T-helper 2 cell treated with Interferon-gamma antibody and Interleukin-4, amounts not matched to agents 5 μg/mL and 100 μg/mL, for 36 hours (primary cell): ENCODE measurements around the gene BTLA.
"Not testable (repeated sequence)": the region's sequence is repeated elsewhere in the genome, so short reads cannot be mapped to it uniquely, and the experiment has no call there.

Experiments
- DNase-seq: peaks from one replicate; pipeline ENCODE4 v3.0.0; 2021; ENCODE audit warnings: low spot score
- H3K27ac Mint-ChIP-seq: one replicate; pipeline ENCODE4 v1.8.0; 2021; ENCODE audit warnings: mild to moderate bottlenecking, mixed read lengths
- H3K27me3 Mint-ChIP-seq: one replicate; pipeline ENCODE4 v1.8.0; 2021; ENCODE audit warnings: low read depth, mixed read lengths
- H3K36me3 Mint-ChIP-seq: one replicate; pipeline ENCODE4 v1.8.0; 2021; ENCODE audit warnings: low read depth, mixed read lengths
- H3K4me1 Mint-ChIP-seq: one replicate; pipeline ENCODE4 v1.8.0; 2021; ENCODE audit warnings: low read depth, mixed read lengths
- H3K4me3 Mint-ChIP-seq: one replicate; pipeline ENCODE4 v1.8.0; 2022; ENCODE audit warnings: mild to moderate bottlenecking, moderate library complexity, mixed read lengths
- H3K9me3 Mint-ChIP-seq: one replicate; pipeline ENCODE4 v1.8.0; 2021; ENCODE audit warnings: mixed read lengths

The BTLA gene

DNA sequence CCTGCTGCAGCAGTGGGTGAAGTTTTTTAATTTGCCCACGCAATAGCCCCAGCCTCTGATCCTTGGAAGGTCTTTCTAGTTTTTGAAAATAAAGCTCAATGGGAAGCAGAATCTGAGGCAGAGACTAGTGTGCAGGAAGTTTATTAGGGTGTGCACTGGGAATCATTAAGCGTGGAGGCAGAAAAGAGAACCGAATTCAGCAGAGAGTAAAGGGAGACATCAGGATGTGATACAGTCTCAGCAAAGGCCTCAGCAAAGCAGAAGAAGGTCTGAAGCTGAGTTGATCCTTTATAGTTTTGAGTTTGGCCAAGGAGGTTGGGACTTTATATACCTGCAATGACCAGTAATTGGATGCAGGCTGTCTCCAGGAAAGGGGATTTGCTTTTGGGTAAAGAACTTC, 4.9 kb upstream of the BTLA start:
- Mint-ChIP-seq H3K4me1 (peaks cover 49% of the 10 kb centered on the region), H3K4me3 (no peak overlapping the region), H3K27ac (no peak overlapping the region), H3K27me3 (no peaks in the 10 kb centered on the region), H3K36me3 (peaks cover 3% of the 10 kb centered on the region), H3K9me3 (peaks cover 5% of the 10 kb centered on the region)
- no peak for DNase-seq

DNA sequence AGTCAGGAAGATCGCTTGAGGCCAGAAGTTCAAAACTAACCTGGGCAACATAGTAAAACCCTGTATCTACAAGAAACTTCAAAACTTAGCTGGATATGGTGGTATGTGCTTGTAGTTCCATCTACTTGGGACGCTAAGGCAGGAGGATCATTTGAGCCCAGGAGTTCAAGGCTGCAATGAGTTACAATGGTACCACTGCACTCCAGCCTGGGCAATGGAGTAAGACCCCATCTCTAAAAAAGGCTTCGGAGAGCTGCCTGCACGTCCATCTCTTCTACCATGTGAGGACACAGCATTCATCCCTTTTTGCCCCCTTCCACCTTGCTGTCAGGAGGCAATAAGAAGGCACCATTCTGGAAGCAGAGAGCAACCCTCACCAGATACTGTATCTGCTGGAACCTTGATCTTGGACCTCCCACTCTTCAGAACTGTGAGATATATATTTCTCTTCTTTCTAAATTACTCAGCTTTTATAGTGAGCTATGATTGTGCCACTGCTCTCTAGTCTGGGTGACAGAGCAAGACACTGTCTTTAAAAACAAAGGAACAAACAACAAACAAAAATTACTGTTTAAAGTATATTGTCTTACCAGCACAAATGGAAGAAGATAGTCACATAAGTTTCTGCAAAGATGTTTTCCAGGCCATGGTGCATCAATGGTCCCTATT, 4.2 kb upstream of the BTLA start:
- Mint-ChIP-seq H3K36me3 (peaks cover 3% of the 10 kb centered on the region), H3K27me3 (no peaks in the 10 kb centered on the region), H3K9me3 (peaks cover 5% of the 10 kb centered on the region), H3K4me3 (no peak overlapping the region), H3K27ac (no peak overlapping the region), H3K4me1 (peaks cover 49% of the 10 kb centered on the region)
- DNase-seq, result no peak

DNA sequence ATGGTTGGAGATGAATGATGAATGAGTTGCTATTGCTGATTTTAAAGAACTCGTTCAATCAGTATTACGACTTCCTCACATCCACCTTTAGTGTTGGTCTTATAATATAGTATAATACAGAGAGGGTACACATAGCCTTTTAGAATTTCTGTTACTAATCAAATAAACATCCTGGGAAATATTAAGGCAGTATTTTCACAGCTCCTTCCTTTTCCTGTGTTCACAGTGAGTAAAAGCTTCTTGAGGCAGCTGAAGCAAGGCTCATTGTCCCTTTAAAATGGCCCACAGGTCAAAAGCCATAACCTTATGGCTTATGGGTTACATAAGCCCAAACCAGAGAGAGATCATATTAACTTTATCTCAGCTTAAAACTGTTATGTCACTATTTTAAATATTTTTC, 1.3 kb upstream of the BTLA start:
- H3K4me1 Mint-ChIP-seq, result peaks cover 51% of the 10 kb centered on the region
- no peaks in the 10 kb centered on the region for H3K9me3 Mint-ChIP-seq
- H3K4me3 Mint-ChIP-seq, result no peak overlapping the region
- no peaks in the 10 kb centered on the region for H3K27me3 Mint-ChIP-seq
- no peak for DNase-seq
- peaks cover 11% of the 10 kb centered on the region for H3K36me3 Mint-ChIP-seq
- H3K27ac Mint-ChIP-seq, result no peak overlapping the region

DNA sequence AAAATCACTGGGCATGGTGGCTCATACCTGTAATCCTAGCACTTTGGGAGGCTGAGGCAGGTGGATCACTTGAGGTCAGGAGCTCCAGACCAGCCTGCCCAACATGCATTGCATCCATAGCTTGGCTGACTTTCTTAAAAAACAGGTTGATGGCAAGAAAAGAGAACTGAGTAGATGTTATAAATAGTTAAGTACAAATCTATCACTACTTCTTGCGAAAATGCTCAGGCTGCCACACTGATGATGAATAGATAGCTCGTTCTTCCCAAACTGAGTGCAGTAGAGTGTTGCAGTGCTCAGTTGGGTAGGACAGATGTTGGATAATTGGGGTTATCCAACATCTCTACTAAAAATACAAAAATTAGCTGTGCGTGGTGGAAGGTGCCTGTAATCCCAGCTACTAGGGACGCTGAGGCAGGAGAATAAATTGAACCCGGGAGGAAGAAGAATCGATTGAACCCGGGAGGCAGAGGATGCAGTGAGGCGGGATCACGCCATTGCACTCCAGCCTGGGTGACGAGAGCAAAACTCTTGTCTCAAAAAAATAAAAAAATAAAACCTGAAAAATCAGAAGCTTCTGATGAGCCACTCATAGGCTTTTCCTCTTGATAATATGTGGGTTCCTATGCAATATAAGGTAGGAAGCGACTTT, 1.2 kb downstream of the BTLA start:
- peaks cover 8% of the 10 kb centered on the region for H3K9me3 Mint-ChIP-seq
- peaks cover 27% of the 10 kb centered on the region for H3K36me3 Mint-ChIP-seq
- peak overlapping the region; percentile 84 for H3K27ac Mint-ChIP-seq
- DNase-seq, result no peak
- H3K4me3 Mint-ChIP-seq, result peak overlapping the region; percentile 92
- peaks cover 47% of the 10 kb centered on the region for H3K4me1 Mint-ChIP-seq
- no peaks in the 10 kb centered on the region for H3K27me3 Mint-ChIP-seq

DNA sequence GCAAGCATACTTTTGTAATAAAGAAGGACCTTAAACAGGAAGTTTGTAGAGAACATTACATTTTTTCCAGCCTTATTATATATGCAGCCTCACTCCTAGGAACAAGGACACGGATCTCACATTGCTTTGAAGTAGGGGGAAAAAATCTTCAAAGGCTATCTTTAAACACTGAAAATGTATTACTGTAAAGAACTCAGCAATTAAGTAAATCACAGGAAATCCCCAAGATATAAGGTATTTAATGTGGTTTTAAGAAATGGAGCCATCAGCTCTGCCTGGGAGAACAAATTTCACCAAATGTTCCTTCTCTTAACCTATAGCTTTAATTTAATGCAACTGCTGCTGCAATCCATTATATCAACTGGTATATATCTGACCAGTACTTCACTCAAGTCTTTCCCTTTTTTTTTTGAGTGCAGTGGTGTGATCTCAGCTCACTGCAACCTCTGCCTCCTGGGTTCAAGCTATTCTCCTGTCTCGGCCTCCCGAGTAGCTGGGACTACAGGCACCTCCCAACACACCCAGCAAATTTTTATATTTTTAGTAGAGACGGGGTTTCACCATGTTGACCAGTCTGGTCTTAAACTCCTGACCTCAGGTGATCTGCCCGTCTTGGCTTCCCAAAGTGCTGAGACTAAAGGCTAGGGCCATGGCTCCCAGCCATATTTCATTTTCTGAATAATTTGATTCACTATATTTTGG, 2.8 kb downstream of the BTLA start:
- no peak for DNase-seq
- Mint-ChIP-seq H3K27me3 (no peaks in the 10 kb centered on the region), H3K9me3 (peaks cover 8% of the 10 kb centered on the region), H3K27ac (peak overlapping the region; percentile 77), H3K4me3 (peak overlapping the region; percentile 83), H3K4me1 (peaks cover 58% of the 10 kb centered on the region), H3K36me3 (peaks cover 31% of the 10 kb centered on the region)

DNA sequence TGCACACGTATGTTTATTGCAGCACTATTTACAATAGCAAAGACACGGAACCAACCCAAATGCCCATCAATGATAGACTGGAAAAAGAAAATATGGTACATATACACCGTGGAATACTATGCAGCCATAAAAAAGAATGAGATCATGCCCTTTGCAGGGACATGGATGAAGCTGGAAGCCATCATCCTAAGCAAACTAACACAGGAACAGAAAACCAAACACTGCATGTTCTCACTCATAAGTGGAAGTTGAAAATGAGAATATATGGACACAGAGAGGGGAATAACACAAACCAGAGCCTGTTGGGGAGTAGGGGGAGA, 4.9 kb downstream of the BTLA start:
- H3K4me1 Mint-ChIP-seq, result peaks cover 61% of the 10 kb centered on the region
- H3K9me3 Mint-ChIP-seq, DNase-seq: not testable (repeated sequence)

DNA sequence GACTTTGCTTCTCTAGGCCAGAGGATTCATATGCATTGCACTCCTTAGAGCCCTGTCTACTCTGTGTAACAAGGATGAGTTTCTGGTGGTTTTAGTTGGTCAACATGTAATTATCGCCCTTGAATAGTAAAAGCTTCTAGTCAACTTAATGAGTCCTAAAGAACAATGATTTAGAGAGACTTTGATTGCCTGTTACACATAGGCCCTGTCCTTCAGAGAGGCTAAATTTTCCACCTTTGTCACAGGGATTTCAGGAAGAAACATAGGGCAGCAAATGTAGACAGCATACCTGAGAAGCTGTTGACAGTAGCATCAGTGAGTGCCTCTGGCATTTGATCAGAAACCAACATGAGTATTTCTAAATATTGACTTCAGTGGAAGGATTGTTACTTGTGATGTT, 7.1 kb downstream of the BTLA start:
- Mint-ChIP-seq H3K4me3 (peak overlapping the region; percentile 18), H3K4me1 (peaks cover 61% of the 10 kb centered on the region), H3K36me3 (peaks cover 37% of the 10 kb centered on the region), H3K27ac (peak overlapping the region; percentile 81), H3K27me3 (no peaks in the 10 kb centered on the region), H3K9me3 (peaks cover 8% of the 10 kb centered on the region)
- DNase-seq, result no peak

More for the DNA sequence above, 4.9 kb downstream of the BTLA start:
- Mint-ChIP-seq H3K36me3 (peaks cover 34% of the 10 kb centered on the region), H3K27ac (peak overlapping the region; percentile 12), H3K4me3 (peak overlapping the region; percentile 11)
- not testable (repeated sequence) for H3K27me3 Mint-ChIP-seq

DNA sequence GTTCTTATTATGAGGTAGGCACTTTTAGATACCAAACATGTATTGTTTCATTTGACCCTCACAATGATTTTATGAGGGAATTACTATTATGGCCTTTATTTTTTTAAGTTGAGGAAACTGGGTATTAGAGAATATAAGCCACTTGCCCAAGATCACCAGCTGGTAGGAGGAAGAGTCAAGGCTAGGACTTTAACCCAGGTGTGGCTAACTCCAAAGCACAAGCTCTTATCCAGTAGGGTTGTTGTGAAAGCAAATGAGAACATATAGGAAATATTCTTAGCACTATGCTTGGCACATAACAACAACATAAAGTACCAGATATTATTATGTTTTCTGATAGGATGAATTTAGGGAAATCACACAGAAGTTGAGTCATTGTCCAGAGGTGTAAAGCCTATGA, 7.9 kb downstream of the BTLA start:
- Mint-ChIP-seq H3K9me3 (peaks cover 8% of the 10 kb centered on the region), H3K36me3 (peaks cover 39% of the 10 kb centered on the region), H3K27me3 (no peaks in the 10 kb centered on the region), H3K27ac (peak overlapping the region; percentile 81), H3K4me1 (peaks cover 60% of the 10 kb centered on the region), H3K4me3 (peak overlapping the region; percentile 49)
- no peak for DNase-seq

DNA sequence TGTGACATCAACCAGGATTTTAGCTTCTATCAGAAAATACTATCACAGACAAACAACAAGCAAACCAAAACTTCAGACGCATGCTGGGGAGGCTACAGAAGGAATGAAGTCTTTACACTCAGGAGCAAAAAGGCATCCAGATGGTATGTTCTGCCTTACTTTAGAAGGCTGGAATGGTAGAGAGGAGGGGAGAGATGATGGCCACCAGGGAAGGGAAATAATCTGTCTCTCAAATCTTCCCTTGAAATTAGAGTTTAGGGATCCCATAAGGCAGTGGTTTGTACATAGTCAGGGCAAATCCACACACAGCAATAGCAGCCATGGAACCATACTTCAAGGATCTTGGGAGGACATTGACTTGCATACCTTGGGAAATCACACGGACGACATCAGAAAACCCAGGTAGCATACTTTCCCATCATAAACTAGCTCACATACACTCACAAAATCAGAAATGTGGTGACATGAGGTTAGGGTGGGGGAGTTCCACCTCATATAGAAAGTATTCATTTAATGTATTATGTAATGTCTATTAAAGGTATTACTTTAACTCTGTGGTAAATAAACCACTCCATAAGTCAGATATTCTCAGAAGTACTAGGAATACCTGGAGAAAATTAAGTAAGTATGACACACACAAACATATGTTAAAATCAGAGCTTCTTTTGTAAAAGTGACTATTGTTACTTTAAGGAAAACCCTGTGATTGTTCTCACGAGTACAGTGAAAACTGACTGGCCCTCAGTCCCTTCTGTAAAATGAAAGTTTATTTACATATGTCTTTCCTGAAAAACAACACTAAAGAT, 9.4 kb downstream of the BTLA start:
- peaks cover 8% of the 10 kb centered on the region for H3K9me3 Mint-ChIP-seq
- peak overlapping the region; percentile 73 for H3K27ac Mint-ChIP-seq
- no peaks in the 10 kb centered on the region for H3K27me3 Mint-ChIP-seq
- peaks cover 31% of the 10 kb centered on the region for H3K36me3 Mint-ChIP-seq
- no peak for DNase-seq
- H3K4me1 Mint-ChIP-seq, result peaks cover 45% of the 10 kb centered on the region
- H3K4me3 Mint-ChIP-seq, result peak overlapping the region; percentile 27

DNA sequence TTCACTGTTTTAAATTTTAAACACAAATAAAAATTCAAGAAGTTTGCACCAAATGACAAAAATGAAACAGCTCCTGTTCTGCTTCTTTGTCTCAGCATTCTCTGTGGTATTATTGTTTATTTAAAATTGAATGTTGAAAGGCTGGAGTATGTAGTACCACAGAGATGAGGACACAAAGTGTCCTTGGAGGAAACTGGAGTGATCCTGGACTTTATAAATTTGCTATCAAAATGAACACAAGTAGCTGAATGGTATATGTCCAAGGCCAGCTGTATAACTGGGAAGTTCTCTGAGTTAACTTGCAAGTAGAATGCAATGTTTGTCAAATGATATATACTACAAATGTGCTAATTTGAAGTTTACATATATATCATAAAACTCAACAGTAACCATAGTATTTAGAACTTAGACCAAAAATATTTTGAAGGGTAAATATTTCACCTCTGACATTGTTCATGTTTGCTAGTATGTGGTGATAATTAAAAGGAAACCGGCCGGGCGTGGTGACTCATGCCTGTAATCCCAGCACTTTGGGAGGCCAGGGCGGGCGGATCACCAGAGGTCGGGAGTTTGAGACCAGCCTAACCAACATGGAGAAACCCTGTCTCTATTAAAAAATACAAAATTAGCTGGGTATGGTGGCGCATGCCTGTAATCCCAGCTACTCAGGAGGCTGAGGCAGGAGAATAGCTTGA, 12.3 kb downstream of the BTLA start:
- Mint-ChIP-seq H3K36me3 (peaks cover 25% of the 10 kb centered on the region), H3K27ac (no peak overlapping the region), H3K4me1 (peaks cover 51% of the 10 kb centered on the region), H3K4me3 (no peak overlapping the region), H3K27me3 (no peaks in the 10 kb centered on the region), H3K9me3 (no peaks in the 10 kb centered on the region)
- DNase-seq, result no peak

DNA sequence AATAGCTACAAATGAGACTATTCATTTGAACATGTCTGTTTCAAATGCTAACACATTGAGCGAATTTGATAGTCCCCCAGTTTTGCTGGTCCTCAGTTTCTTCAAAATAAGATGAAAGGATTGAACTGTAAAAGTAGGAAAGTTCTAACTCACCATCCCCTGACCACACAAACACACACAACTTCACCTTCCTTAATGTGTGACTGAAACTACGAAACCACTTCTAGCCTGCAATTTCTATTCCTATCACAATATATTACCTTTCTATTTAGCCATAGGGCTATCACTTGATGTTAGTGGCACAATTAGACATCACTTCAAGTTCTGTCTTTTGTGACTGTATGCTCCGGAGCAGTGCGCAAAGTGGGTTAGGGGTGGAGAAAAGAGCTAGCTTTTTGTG, 14.9 kb downstream of the BTLA start:
- Mint-ChIP-seq H3K4me3 (no peak overlapping the region), H3K4me1 (peaks cover 49% of the 10 kb centered on the region), H3K27ac (no peak overlapping the region), H3K27me3 (no peaks in the 10 kb centered on the region), H3K36me3 (peaks cover 35% of the 10 kb centered on the region), H3K9me3 (no peaks in the 10 kb centered on the region)
- no peak for DNase-seq

DNA sequence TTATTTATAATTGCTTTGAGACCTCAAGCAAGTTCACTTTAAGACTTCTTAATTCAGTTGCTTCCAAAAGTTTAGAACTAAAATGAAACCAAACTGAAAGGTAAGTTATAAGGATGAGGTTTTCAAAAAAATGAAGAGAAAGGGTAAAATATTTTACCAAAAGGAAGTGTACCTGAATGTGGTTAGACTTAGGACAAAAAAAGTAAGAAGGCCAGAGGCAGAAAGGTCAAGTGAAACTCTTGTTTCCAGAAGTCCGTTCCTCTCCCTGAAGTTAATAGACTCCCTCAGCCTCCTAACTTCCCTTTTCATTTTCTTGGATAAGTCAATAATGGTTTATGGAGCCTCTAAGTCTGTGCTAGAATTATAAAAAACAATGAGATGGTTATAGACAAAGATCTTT, 16.6 kb downstream of the BTLA start:
- peaks cover 42% of the 10 kb centered on the region for H3K36me3 Mint-ChIP-seq
- H3K4me3 Mint-ChIP-seq, result peak overlapping the region; percentile 51
- peaks cover 47% of the 10 kb centered on the region for H3K4me1 Mint-ChIP-seq
- DNase-seq, result no peak
- peak overlapping the region; percentile 54 for H3K27ac Mint-ChIP-seq
- no peaks in the 10 kb centered on the region for H3K27me3 Mint-ChIP-seq
- H3K9me3 Mint-ChIP-seq, result no peaks in the 10 kb centered on the region

DNA sequence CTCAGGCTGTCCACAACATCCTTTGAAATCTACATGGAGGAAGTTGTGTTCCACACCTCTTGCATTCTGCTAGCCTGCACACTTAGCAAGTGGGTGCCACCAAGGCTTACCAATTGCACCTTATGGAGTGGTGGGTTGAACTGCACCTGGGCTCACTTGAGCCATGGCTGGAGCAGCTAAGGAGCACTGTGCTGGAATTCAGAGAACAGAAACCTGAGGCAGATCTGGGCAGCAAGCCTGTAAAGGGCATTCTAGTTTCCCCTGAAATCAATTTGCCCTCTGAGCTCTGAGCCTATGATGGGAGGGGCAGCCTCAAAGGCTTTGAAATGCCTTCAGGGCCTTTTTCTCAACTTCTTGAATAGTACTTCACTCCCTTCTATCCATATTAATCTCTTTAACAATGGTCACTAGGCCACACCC, 18.0 kb downstream of the BTLA start:
- no peaks in the 10 kb centered on the region for H3K9me3 Mint-ChIP-seq
- H3K4me3 Mint-ChIP-seq, result no peak overlapping the region
- no peaks in the 10 kb centered on the region for H3K27me3 Mint-ChIP-seq
- no peak overlapping the region for H3K27ac Mint-ChIP-seq
- DNase-seq, result no peak
- H3K36me3 Mint-ChIP-seq, result peaks cover 48% of the 10 kb centered on the region
- H3K4me1 Mint-ChIP-seq, result peaks cover 42% of the 10 kb centered on the region
